ENCODE data around the gene EFNB2.

Gene EFNB2

GRCh38 chr13:106527826-106528225 lies 7.6 kb downstream of the EFNB2 start:
- H4K20me1 ChIP-seq (ENCODE audit: insufficient read depth, low read length), result no peaks in the 10 kb centered on the region
- H3K4me3 ChIP-seq (ENCODE audit: low read length), result no peak overlapping the region
- H3K9me2 ChIP-seq (replicated peaks; ENCODE audit: insufficient read depth, low read length), result no peaks in the 10 kb centered on the region
- no peak for DNase-seq
- H3F3A ChIP-seq (ENCODE audit: insufficient read depth, low read length), result no peaks in the 10 kb centered on the region
- H2AFZ ChIP-seq (ENCODE audit: low read length), result no peak overlapping the region
- no peak overlapping the region for H3K9ac ChIP-seq (ENCODE audit: low read length)
- no peaks in the 10 kb centered on the region for H3K9me3 ChIP-seq (replicated peaks; ENCODE audit: insufficient read depth, low read length)
- H3K4me1 ChIP-seq (ENCODE audit: low read length), result 0 out of 2 replicates have a peak, but pooled peaks cover 3% of the 10 kb centered on the region
- TF ChIP-seq EZH2 (optimal IDR thresholded peaks at IDR 0.05; ENCODE audit: low read depth, low read length) (no peak), EZH2phosphoT487 (IDR thresholded peaks at IDR 0.05; ENCODE audit: low read length) (no peak), CTCF (IDR thresholded peaks at IDR 0.05; ENCODE audit: low read length) (no peak)
- H3K27ac ChIP-seq (ENCODE audit: low read length), result no peak overlapping the region
- H3K79me2 ChIP-seq (ENCODE audit: low read length), result no peaks in the 10 kb centered on the region
- no peaks in the 10 kb centered on the region for H3K36me3 ChIP-seq (replicated peaks; ENCODE audit: insufficient read depth, low read length)
- no peaks in the 10 kb centered on the region for H3K27me3 ChIP-seq (replicated peaks; ENCODE audit: insufficient read depth, low read length)
- no peak overlapping the region for H3K4me2 ChIP-seq (ENCODE audit: low read depth, low read length)

GRCh38 chr13:106527445-106527801 lies 8.0 kb downstream of the EFNB2 start:
- no peaks in the 10 kb centered on the region for H3K9me2 ChIP-seq (replicated peaks; ENCODE audit: insufficient read depth, low read length)
- no peak overlapping the region for H2AFZ ChIP-seq (ENCODE audit: low read length)

GRCh38 chr13:106526738-106527444 lies 8.6 kb downstream of the EFNB2 start:
- no peak overlapping the region for H3K4me3 ChIP-seq (ENCODE audit: low read length)
- H3K9ac ChIP-seq (ENCODE audit: low read length), result no peak overlapping the region
- no peaks in the 10 kb centered on the region for H4K20me1 ChIP-seq (ENCODE audit: insufficient read depth, low read length)
- H3K27ac ChIP-seq (ENCODE audit: low read length), result no peak overlapping the region
- DNase-seq, result no peak
- H3F3A ChIP-seq (ENCODE audit: insufficient read depth, low read length), result no peaks in the 10 kb centered on the region
- no peaks in the 10 kb centered on the region for H3K36me3 ChIP-seq (replicated peaks; ENCODE audit: insufficient read depth, low read length)
- H3K9me3 ChIP-seq (replicated peaks; ENCODE audit: insufficient read depth, low read length), result no peaks in the 10 kb centered on the region
- H3K79me2 ChIP-seq (ENCODE audit: low read length), result no peaks in the 10 kb centered on the region
- no peaks in the 10 kb centered on the region for H3K4me1 ChIP-seq (ENCODE audit: low read length)
- TF ChIP-seq EZH2 (optimal IDR thresholded peaks at IDR 0.05; ENCODE audit: low read depth, low read length) (no peak), EZH2phosphoT487 (IDR thresholded peaks at IDR 0.05; ENCODE audit: low read length) (no peak), CTCF (IDR thresholded peaks at IDR 0.05; ENCODE audit: low read length) (no peak)
- no peaks in the 10 kb centered on the region for H3K9me2 ChIP-seq (replicated peaks; ENCODE audit: insufficient read depth, low read length)
- no peak overlapping the region for H2AFZ ChIP-seq (ENCODE audit: low read length)
- H3K27me3 ChIP-seq (replicated peaks; ENCODE audit: insufficient read depth, low read length), result no peaks in the 10 kb centered on the region
- H3K4me2 ChIP-seq (ENCODE audit: low read depth, low read length), result no peak overlapping the region

More at GRCh38 chr13:106527445-106527801, 8.0 kb downstream of the EFNB2 start:
- H3K27me3 ChIP-seq (replicated peaks; ENCODE audit: insufficient read depth, low read length), result no peaks in the 10 kb centered on the region
- no peaks in the 10 kb centered on the region for H3K9me3 ChIP-seq (replicated peaks; ENCODE audit: insufficient read depth, low read length)
- H3K36me3 ChIP-seq (replicated peaks; ENCODE audit: insufficient read depth, low read length), result no peaks in the 10 kb centered on the region
- no peak overlapping the region for H3K4me3 ChIP-seq (ENCODE audit: low read length)
- H3K4me1 ChIP-seq (ENCODE audit: low read length), result no peaks in the 10 kb centered on the region
- no peak overlapping the region for H3K4me2 ChIP-seq (ENCODE audit: low read depth, low read length)
- no peaks in the 10 kb centered on the region for H4K20me1 ChIP-seq (ENCODE audit: insufficient read depth, low read length)
- no peaks in the 10 kb centered on the region for H3F3A ChIP-seq (ENCODE audit: insufficient read depth, low read length)
- H3K9ac ChIP-seq (ENCODE audit: low read length), result no peak overlapping the region
- H3K27ac ChIP-seq (ENCODE audit: low read length), result no peak overlapping the region
- DNase-seq, result no peak
- TF ChIP-seq EZH2 (optimal IDR thresholded peaks at IDR 0.05; ENCODE audit: low read depth, low read length), result no peak
- no peak for TF ChIP-seq CTCF (IDR thresholded peaks at IDR 0.05; ENCODE audit: low read length)
- TF ChIP-seq EZH2phosphoT487 (IDR thresholded peaks at IDR 0.05; ENCODE audit: low read length), result no peak
- no peaks in the 10 kb centered on the region for H3K79me2 ChIP-seq (ENCODE audit: low read length)

All from MM.1S (cell line).